ENCODE data around the gene GNA15.

GNA15 gene

DNA sequence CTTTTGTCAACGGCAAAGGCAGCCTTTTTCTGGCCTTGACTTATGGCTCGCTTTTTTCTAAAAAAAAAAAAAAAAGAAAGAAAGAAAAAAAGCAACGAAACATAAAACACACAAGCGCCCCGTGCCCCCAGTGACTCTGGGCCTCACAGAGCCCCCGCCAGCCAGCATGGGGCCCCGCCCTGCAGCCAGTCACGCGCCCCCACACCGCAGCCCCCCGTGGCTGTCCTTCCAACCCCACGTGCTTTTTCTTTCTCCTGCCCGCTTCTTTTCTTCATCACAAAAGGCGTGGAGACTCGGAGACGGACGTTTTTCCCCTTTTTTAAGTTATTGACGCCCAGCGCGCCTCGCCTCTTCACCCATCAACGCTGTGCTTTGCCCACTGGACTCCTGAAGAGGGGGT, 14.4 kb upstream of the GNA15 start:
- DNase-seq (ENCODE audit: low read depth): no peak

- no peak for DNase-seq (ENCODE audit: low read depth)
Observed at GRCh38 chr19:3121821-3122511, 13.9 kb upstream of the GNA15 start.

DNA sequence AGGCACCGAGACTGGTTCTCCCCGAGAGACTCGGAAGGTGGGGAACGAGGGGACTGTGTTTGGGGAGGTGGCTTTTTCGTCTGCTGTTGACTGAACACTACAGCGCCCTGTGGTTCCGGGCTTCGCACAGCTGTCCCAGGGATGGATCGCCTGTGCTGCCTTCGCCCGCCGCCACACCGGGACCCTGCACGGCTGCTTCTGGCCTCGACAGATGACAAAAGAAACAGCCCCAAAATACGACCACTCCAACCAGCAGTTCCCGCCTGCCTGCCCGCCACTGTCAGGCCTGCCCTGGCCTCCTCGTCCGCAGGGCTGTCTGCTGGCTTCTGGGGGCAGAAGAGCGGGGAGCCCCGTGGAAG, 13.3 kb upstream of the GNA15 start:
- DNase-seq (ENCODE audit: low read depth): no peak

- no peak for DNase-seq (ENCODE audit: low read depth)
Observed at GRCh38 chr19:3123088-3123721, 12.6 kb upstream of the GNA15 start.

GRCh38 chr19:3123956-3124355, 11.9 kb upstream of the GNA15 start:
- DNase-seq (ENCODE audit: low read depth): no peak

GRCh38 chr19:3124630-3125029, 11.2 kb upstream of the GNA15 start:
- DNase-seq (ENCODE audit: low read depth): no peak

GRCh38 chr19:3125900-3126524, 9.8 kb upstream of the GNA15 start:
- DNase-seq (ENCODE audit: low read depth): no peak

GRCh38 chr19:3129112-3129511, 6.7 kb upstream of the GNA15 start:
- no peak for DNase-seq (ENCODE audit: low read depth)

- DNase-seq (ENCODE audit: low read depth): no peak
Observed at GRCh38 chr19:3131168-3131567, 4.7 kb upstream of the GNA15 start.

DNA sequence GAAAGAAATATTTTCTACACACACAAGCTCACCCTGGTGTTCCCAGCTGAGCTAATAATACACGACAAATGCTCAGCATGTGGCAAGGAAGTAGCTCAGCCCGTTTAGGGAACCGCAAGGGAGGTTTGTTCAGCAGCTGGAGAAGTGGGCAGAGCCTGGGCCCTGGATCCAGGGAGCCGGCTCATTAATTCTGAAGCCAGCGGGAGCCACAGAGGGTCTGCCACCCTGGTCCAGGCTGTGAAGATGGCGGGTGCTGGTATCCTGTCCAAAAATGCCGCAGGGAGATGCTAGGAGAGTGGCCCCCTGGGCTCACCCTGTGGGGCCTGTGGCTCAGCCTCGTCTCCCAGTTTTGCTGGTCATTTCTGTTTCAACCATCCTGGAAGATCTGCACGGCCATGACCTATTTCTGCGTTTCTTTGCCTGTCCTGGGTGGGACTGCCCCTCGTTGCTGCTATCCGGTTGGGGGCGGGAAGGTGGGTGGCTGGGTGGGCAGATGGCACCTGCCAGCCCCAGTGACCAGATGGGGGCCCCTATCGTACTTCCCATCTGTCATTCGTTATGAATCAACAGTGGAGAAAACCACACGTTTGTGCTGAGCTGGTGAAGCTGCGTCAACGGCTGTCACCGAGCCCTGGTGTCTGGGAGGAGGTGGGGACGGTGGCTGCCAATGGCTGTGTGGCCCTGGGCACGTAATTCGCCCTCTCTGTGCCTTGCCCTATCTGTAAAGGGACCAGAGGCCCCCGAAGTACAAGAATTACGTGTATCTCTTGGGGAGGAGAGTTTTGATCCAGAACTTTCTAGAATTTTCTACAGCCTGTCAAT, 2.7 kb upstream of the GNA15 start:
- DNase-seq (ENCODE audit: low read depth): peak; percentile 49

DNA sequence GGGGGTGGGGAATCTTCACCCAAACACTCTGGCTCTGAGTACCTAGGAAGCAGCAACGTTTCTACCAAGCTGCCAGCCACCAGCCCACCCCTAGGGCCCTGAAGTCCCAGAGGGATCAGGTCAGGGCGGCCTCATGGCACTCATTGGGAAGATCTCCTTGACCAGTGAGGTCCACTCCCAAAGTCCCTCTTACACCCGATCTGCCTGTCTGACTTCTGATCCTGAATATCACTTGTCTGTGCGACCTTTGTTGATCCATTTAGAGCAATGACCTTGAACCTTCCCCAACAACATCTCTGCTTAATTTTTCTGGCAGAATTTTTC, 2.1 kb upstream of the GNA15 start:
- no peak for DNase-seq (ENCODE audit: low read depth)

DNA sequence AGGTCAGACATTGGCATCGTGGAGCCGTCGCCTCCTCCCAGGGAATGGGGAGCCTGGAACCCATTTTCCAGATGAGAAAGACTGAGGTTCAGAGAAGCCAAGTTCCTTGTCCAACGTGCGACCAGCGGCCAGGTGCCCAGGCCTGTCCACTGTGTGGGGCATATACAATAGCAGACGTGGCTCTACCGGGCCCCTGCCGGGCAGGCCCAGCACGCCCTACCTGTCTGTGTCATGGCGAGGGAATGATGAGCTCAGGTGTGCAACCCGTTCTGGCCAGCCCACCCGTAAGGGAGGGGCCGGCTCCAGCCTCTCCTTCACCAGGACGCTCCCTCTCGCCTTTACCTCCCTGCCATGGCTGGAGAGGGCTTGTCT, 837 bp downstream of the GNA15 start:
- DNase-seq (ENCODE audit: low read depth): no peak

- DNase-seq (ENCODE audit: low read depth): no peak
Observed at GRCh38 chr19:3137119-3137518, 1.3 kb downstream of the GNA15 start.

GRCh38 chr19:3138268-3138667, 2.4 kb downstream of the GNA15 start:
- no peak for DNase-seq (ENCODE audit: low read depth)

DNA sequence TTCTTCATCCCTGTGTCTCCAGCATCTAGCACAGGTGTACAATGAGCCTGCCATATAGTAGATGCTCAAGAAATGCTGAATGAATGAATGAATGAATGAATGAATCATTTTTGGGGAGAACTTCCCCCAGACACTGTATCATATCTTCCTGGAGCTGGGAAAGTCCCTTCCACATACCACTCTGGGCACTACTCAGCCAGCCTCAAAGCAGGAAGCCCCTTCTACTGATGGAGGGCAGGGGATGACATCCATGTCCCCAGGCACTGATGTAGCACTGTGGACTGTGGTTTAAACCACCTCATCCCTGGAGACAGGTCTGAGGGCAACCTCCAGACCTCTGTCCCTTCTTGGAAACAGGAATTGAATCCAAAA, 4.8 kb downstream of the GNA15 start:
- no peak for DNase-seq (ENCODE audit: low read depth)

DNA sequence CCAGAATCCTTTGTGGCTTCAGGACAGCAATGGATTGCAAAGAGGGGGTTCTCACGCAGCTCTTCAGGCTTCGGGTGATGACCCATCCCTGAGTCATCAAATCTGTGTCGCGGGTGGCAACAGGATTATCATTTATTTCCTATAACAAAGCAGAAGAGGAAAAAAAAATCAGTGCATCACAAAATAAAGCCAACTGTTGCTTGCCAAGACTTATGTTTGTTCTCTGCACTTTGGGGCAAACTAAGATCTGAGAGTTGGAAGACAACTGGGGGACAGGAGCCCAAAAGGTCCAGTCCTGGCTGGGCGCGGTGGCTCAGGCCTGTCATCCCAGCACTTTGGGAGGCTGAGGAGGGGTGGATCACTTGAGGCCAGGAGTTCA, 6.4 kb downstream of the GNA15 start:
- peak; percentile 85 for DNase-seq (ENCODE audit: low read depth)

GRCh38 chr19:3142781-3143337, 7.0 kb downstream of the GNA15 start:
- no peak for DNase-seq (ENCODE audit: low read depth)

- no peak for DNase-seq (ENCODE audit: low read depth)
Observed at GRCh38 chr19:3145909-3146676, 10.3 kb downstream of the GNA15 start.

- no peak for DNase-seq (ENCODE audit: low read depth)
Observed at GRCh38 chr19:3146677-3147100, 10.9 kb downstream of the GNA15 start.

GRCh38 chr19:3148503-3148902, 12.7 kb downstream of the GNA15 start:
- DNase-seq (ENCODE audit: low read depth): no peak

DNA sequence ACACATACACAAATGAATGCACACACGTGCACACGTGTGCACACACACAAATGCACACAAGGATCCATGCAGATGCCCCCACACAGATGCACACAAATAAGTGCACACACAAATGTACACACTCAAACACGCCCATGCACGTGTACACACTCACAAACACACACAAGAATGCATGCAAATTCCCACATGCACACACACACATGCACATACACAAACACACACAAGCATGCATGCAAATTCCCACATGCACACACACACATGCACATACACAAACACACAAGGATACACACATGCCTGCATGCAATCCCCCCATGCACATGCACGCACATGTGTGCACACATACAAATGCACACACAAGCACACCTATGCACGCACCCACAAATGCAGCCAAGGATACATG, 13.3 kb downstream of the GNA15 start:
- DNase-seq (ENCODE audit: low read depth): no peak

Data from GM04503 (cell line).